HG02884 (cell line): Measurements from ENCODE around the gene PRSS38.

Source experiments
- ATAC-seq: cut with Tn5 transposase; IDR thresholded peaks from one replicate; pipeline ENCODE4 v1.9.1; 2021; ENCODE audit warnings: mild to moderate bottlenecking, moderate library complexity; ENCODE audit not compliant: unreplicated experiment

PRSS38 gene

DNA sequence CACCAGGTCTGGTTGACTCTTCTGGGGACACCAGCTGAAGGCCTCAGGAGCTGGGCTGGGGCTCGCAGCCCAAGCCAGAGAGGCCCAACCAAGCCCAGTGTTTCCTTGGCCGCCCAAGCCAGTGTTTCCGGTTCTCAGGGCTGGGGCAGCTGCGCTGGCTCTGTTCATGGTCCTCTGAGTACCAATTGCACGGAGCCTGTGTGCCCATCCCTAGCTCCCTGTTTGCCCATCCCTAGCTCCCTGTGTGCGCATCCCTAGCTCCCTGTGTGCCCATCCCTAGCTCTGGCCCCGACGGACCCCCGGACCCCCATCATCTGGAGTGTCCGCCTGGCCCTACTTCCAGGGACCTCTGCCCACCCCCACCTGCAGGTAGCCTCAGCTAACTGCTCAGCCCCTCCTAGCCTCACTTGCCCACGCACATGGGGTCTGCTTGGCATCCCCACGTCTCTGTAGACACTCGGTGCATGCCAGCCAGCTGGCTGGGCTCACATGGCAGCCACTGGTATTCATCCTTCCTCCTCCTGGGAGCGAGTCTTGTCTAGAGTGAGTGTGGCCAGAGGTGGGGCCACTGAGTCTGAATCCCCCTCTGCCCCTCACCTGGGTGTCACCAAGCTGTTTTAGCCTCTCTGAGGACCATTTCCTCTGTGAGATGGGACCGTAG lies 68.3 kb downstream of the PRSS38 start:
- ATAC-seq: no peak

- no peak for ATAC-seq
These were observed 69.1 kb downstream of the PRSS38 start for GRCh38 chr1:227884370-227885134.

GRCh38 chr1:227885135-227885647 lies 69.7 kb downstream of the PRSS38 start:
- no peak for ATAC-seq

- ATAC-seq: no peak
These were observed 70.4 kb downstream of the PRSS38 start for GRCh38 chr1:227885648-227886502.

DNA sequence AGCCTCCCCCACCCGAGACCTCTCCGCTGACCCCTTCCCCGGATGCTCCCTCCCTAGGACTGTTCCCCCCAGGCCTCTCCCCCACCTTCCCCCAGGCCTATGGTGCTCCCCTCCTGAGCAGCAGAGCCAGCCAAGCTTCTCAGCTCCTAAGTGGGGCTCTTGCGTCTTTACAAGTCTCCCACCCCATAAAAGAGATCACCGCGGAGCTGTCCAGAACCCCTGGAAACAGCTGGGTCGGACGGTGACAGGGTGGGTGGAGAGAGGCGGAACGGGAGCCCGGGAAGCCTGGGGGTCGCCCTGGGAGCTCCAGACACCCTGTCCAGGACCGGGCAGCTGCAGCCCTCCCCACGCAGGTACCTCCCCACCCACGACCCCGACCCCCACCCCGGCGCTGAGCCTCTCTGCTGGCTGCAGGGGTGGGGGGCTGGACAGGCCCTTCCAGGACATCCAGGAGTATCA lies 71.1 kb downstream of the PRSS38 start:
- no peak for ATAC-seq

DNA sequence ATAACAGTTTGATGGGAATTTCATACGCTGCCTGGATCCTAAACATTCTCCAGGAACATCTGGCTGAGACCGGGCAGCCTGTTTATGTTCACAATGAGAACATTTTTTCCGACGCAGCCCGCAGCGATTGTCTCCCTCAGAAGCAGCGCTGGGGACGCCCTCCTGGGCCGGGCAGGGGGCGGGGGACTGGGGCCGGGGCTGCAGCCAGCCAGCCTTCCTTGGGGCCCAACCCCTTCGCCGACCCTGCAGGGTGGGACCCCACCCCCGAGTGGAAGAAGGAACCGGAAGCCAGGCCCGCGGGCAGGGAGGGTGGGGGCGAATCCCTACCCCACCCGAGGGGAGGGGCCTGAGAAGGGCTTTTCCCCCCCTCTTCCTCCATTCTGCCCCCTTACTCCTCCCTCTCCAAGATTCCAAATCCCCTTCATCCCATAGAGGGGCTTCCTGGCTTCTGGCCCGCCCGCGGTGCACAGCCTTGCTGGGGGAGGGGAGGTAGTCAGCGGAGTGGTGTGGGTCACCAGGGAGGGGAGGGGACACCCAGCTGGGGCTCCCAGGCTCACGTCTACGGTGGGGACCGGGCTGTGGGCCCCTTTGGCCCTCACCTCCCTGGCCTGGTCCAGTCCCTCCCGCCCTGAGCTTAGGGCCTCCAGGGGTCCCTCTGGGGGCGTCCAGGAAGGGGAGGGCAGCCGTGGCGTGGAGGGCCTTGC lies 71.7 kb downstream of the PRSS38 start:
- ATAC-seq: no peak

DNA sequence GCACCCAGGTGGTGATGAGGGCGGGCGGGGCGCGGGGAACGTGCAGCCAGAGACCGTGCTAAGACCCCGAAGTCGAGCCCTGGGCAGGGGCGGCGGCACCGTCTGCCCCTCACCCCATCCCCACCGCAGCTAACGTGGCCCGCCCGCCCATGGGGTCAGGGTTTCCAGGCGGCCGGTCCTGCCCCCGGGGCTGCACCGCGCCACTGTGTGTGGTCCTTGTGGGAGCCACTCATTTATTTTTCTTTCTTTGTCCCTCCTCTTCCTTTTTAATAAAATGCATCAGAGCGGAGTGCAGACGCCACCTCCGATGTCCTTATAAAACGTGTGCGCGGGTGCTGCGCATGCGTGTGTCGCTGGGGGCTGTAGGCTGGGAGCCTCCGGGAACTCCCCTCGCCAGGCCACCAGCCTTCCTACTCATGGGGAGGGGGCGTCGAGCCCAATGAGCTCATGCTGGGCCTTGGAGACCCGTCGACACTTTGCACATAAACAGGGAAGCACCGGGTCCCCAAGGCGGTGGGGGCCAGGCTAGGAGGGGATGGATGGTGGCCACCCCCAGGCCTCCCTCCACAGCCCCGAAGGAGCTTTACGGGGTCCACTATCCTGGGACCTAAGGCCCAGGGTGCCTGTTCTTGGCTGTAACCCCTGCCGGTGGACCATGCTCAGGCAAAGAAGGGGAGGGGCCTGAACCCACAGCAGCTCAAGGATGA lies 72.4 kb downstream of the PRSS38 start:
- ATAC-seq: no peak

GRCh38 chr1:227888404-227889046 lies 73.0 kb downstream of the PRSS38 start:
- no peak for ATAC-seq

DNA sequence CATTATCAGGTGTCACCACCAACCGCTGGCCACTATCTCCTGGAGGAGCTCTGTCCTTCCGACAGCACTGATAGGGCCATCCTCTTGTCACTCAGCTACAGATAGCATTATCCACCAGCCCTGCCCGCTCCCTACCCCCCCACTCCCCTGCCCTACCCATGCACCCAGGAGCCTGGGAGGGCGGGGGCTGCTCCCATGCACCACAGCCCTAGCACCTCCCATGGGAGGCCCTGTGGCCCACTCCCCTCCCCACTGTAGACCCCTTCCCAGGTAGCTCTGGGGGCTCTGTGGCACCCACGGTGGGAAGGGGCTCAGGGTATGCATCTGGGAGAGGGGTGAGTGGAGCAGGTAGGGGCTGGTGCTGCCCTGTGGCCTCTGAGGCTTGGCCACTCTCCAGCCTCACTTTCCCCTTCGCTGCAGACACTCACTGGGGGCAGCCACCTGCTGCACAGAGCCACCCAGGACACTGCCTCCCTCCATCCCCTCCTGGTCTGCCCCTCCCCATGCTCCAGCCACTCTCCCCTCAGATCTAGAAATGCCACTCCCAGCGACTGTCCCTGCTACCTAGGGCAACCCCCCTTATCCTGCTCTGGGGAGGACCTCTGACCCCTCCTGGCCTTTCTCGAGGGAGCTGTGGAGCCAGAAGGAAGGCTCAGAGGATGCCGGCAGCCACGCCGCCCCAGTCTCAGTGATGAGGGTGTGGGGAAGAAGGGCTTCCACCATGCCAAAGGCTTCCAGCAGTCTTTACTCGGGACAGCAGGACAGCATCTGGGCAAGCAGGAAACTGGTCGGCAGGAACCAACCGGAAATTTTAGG lies 73.8 kb downstream of the PRSS38 start:
- ATAC-seq: no peak

- ATAC-seq: no peak
These were observed 74.5 kb downstream of the PRSS38 start for GRCh38 chr1:227889863-227890405.

- no peak for ATAC-seq
These were observed 75.2 kb downstream of the PRSS38 start for GRCh38 chr1:227890451-227891222.

DNA sequence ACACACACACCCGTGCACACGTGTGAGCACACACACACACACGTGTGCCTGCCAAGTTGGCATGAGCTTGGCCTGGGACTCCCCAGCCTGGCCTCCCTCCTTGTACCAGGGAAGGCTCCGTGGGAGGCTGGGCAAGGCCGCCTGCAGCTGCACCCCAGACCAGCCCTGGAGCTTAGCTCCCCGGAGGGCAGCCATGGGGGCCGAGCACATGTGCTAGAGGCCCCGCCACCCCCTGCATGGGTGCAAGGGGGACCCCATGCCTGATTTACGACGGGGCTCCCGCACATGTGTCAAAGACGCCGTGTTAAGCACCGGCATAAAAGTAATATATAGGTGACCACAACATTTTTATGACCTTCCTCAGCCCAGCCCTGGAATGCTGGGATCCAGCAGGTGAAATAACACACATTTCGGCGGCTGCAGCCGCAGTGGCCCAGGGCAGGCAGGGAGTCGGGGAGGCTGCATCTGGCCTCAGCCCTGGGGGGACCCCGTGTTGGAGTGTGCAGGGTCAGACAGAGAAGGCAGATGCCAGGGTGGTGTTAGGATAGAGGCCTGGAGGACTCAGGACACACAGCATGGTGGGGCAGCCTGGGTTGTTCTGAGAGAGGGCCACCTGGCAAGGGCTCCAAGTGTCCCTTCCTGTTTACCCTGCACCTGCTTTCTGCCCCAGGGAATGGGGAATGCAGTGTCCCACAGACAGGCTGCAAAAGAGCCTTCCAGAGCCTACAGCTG lies 75.9 kb downstream of the PRSS38 start:
- no peak for ATAC-seq

GRCh38 chr1:227891955-227892488 lies 76.5 kb downstream of the PRSS38 start:
- ATAC-seq: no peak

- ATAC-seq: no peak
These were observed 77.2 kb downstream of the PRSS38 start for GRCh38 chr1:227892489-227893299.

GRCh38 chr1:227893300-227893948 lies 77.9 kb downstream of the PRSS38 start:
- ATAC-seq: no peak
